ENCODE measurements around the gene SELE. TPM values are rescaled to one million over a fixed set of nuclear protein-coding genes. Genes with fewer than 3 reads are reported as not detected.
"Not testable (repeated sequence)": the region's sequence is repeated elsewhere in the genome, so short reads cannot be mapped to it uniquely, and the experiment has no call there.

Gene SELE
- polyA plus RNA-seq, 6 donors from 2014 or later = 0.09 TPM; not detected in 5

DNA sequence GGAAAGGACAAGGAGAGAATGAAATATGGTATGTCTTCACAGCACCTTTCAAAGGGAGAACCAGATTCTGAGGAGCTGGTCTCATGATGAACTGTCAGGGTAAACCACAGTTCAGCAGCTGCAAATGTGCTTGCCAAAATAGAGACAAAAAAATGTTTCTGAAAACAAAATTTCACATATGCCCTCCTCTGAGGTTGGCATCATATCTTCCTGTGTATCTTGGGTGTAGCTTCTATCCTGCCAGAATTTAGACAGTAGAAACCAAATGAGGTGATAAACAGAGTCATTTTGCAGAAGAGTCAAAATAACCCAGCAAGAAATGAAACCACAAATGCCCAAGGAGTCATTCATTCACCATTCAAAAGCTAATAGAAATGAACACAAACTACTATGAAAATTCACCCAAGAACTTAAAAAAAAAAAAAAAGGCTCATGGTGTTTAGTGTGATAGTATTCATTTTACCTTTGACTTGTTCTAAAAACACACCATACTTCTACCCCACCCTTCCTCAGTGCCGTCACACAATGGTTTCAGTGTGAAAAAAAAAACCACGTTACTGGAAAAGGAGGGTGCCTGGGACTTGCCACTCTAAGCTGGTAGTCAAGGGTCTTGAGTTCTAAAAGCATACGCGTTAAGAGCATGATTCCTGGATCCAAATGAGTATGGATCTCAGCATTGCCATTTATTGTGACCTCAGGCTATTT, 41.0 kb downstream of the SELE start:
- Mint-ChIP-seq H3K27ac (peak overlapping the region in 5 of 6 donors; percentile 88 to 99 (median 97)), H3K36me3 (peaks cover 45 to 46% of the 10 kb centered on the region in 2 donors), H3K4me3 (peak overlapping the region; percentile 63 to 88 (median 78)), H3K27me3 (no peaks in the 10 kb centered on the region), H3K4me1 (peaks cover 72 to 86% (median 73%) of the 10 kb centered on the region in 3 donors), H3K9me3 (no peaks in the 10 kb centered on the region)
- peak; percentile 71 to 76 for ATAC-seq (ENCODE audit: low read depth in 2 of 2)
- peak; percentile 80 for DNase-seq

DNA sequence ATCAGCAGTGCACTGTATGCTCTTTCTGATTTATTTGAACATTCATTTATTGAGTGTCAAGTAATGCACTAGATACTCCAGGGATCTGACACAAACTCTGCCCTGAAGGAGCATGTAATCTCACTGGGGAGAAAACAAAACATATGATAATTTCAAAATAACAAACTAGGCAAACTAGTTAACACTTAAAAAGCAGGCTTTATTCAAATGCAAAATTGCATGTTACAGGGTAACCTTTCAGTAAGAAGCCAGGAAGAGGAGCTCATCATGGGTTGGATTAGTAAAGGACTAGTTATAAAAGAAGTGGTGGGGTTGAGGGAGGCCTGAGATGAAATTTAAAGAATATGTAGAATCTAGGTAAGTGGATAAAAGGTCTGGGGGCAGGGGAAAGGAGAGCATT, 43.4 kb downstream of the SELE start:
- DNase-seq (no peak), ATAC-seq (ENCODE audit: low read depth in 2 of 2) (no peak)
- Mint-ChIP-seq H3K9me3 (no peaks in the 10 kb centered on the region), H3K27ac (peak overlapping the region in 4 of 6 donors; percentile 93 to 97 (median 95)), H3K4me1 (peaks cover 55 to 64% (median 58%) of the 10 kb centered on the region in 3 donors), H3K4me3 (peak overlapping the region in 6 of 8 donors; percentile 11 to 78 (median 65)), H3K36me3 (peaks cover 32 to 36% of the 10 kb centered on the region in 2 donors), H3K27me3 (no peaks in the 10 kb centered on the region)

DNA sequence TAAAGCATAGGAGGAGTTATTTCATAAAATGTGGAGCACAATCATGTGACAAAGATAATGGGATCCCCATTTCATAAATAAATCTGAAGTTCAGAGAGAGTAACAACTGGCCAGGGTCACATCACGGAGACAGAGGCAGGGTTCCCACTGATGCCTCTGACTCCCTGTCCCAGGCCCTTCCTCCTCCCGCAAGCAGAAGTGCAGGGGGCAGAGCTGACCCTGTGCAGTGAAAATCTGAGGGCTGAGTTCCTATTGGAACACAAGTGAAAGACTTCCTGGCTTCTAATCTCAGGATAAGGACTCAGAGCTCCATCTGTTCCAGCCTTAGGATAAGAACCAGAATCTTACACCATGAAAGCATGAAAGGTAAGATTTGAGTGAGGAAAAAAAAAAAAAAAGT, 44.5 kb downstream of the SELE start:
- Mint-ChIP-seq H3K4me3 (peak overlapping the region in 6 of 8 donors; percentile 25 to 68 (median 56)), H3K27me3 (no peaks in the 10 kb centered on the region), H3K9me3 (no peaks in the 10 kb centered on the region), H3K27ac (peak overlapping the region in 4 of 6 donors; percentile 56 to 97 (median 92)), H3K36me3 (peaks cover 21 to 25% of the 10 kb centered on the region in 2 donors), H3K4me1 (peaks cover 44 to 53% (median 47%) of the 10 kb centered on the region in 3 donors)
- no peak for DNase-seq
- ATAC-seq (ENCODE audit: low read depth in 2 of 2) = no peak

DNA sequence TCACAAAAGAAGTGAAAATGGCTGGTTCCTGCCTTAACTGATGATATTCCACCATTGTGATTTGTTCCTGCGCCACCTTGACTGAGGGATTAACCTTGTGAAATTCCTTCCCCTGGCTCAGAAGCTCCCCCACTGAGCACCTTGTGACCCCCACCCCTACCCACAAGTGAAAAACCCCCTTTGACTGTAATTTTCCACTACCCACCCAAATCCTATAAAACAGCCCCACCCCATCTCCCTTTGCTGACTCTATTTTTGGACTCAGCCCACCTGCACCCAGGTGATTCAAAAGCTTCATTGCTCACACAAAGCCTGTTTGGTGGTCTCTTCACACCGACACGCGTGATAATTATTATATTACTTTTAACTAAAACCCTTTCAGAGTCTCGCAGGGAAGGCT, 45.5 kb downstream of the SELE start:
- Mint-ChIP-seq H3K4me3 (peak overlapping the region in 4 of 8 donors; percentile 42 to 67 (median 59)), H3K36me3 (peaks cover 15 to 16% of the 10 kb centered on the region in 2 donors), H3K27ac (peak overlapping the region in 3 of 6 donors; percentile 90 to 97 (median 94)), H3K4me1 (peaks cover 35 to 43% (median 37%) of the 10 kb centered on the region in 3 donors)
- not testable (repeated sequence) for ATAC-seq (ENCODE audit: low read depth in 2 of 2); H3K9me3 Mint-ChIP-seq; DNase-seq; H3K27me3 Mint-ChIP-seq

DNA sequence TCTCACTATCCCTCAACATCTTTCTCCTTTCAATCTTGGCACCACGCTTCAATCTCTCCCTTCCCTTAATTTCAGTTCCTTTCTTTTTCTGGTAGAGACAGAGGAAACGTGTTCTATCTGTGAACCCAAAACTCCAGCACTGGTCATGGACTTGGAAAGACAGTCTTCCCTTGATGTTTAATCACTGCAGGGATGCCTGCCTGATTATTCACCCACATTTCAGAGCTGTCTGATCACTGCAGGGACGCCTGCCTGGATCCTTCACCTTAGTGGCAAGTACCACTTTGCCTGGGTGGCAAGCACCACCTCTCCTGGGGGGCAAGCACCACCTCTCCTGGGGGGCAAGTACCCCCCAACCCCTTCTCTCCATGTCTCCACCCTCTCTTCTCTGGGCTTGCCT, 50.2 kb downstream of the SELE start:
- H3K27ac Mint-ChIP-seq = no peak overlapping the region
- peaks cover 8 to 32% (median 31%) of the 10 kb centered on the region in 3 donors for H3K4me1 Mint-ChIP-seq
- H3K4me3 Mint-ChIP-seq = no peak overlapping the region
- peaks cover 0 to 2% (median 0%) of the 10 kb centered on the region in 7 donors for H3K9me3 Mint-ChIP-seq
- no peak for ATAC-seq (ENCODE audit: low read depth in 2 of 2)
- no peak for DNase-seq
- no peaks in the 10 kb centered on the region for H3K36me3 Mint-ChIP-seq
- H3K27me3 Mint-ChIP-seq = no peaks in the 10 kb centered on the region

DNA sequence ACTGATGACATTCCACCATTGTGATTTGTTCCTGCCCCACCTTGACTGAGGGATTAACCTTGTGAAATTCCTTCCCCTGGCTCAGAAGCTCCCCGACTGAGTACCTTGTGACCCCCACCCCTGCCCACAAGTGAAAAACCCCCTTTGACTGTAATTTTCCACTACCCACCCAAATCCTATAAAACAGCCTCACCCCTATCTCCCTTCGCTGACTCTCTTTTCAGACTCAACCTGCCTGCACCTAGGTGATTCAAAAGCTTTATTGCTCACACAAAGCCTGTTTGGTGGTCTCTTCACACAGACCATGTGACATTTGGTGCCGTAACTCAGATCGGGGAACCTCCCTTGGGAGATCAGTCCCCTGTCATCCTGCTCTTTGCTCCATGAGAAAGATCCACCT, 50.7 kb downstream of the SELE start:
- H3K36me3 Mint-ChIP-seq; H3K9me3 Mint-ChIP-seq; ATAC-seq (ENCODE audit: low read depth in 2 of 2); H3K27me3 Mint-ChIP-seq; H3K4me3 Mint-ChIP-seq; DNase-seq; H3K27ac Mint-ChIP-seq: not testable (repeated sequence)
- H3K4me1 Mint-ChIP-seq = peaks cover 8 to 34% (median 34%) of the 10 kb centered on the region in 3 donors

DNA sequence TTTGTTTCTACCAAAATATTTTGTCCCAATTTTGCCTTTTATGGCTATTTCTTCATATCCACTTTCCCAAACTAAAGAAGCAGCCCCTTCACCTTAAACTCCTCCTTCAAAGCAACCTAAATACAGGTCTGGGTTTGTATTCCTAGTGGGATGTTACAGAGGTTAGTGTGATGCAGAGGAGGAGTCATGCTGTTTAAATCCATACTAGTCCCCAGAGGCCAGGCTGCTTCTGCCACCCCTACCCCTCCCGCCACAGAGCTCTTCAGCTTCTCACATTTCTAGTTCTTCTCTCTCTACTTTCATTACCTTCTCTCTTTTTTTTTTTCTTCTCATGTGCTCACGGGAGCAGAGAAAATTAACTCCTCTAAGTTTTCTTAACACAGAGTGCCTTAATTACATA, 51.8 kb downstream of the SELE start:
- Mint-ChIP-seq H3K4me3 (peak overlapping the region in 7 of 8 donors; percentile 14 to 81 (median 64)), H3K9me3 (peaks cover 0 to 2% (median 0%) of the 10 kb centered on the region in 7 donors), H3K27ac (peak overlapping the region in 5 of 6 donors; percentile 33 to 97 (median 84)), H3K36me3 (no peaks in the 10 kb centered on the region), H3K27me3 (no peaks in the 10 kb centered on the region), H3K4me1 (peaks cover 18 to 45% (median 34%) of the 10 kb centered on the region in 3 donors)
- DNase-seq (no peak), ATAC-seq (ENCODE audit: low read depth in 2 of 2) (peak; percentile 38 to 39)

DNA sequence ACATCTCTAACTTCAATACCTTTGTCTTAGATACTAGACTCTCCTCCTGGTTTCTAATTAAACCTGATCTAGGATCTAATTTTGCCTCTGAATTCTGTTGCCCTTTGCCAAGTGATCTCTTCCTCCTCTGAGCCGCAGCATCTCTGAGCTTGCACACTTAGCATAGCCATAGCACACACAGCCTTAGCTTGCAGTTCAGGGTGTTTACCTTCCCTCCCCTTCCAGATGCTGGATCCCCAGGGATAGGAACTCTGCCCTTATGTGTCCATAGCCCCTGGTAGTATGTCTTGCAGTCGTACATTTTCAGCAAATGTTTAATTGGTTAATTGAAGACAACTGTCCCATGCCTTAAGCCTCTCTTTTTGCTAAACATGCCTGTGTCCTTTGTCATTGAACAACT, 52.7 kb downstream of the SELE start:
- H3K4me1 Mint-ChIP-seq = peaks cover 28 to 54% (median 43%) of the 10 kb centered on the region in 3 donors

DNA sequence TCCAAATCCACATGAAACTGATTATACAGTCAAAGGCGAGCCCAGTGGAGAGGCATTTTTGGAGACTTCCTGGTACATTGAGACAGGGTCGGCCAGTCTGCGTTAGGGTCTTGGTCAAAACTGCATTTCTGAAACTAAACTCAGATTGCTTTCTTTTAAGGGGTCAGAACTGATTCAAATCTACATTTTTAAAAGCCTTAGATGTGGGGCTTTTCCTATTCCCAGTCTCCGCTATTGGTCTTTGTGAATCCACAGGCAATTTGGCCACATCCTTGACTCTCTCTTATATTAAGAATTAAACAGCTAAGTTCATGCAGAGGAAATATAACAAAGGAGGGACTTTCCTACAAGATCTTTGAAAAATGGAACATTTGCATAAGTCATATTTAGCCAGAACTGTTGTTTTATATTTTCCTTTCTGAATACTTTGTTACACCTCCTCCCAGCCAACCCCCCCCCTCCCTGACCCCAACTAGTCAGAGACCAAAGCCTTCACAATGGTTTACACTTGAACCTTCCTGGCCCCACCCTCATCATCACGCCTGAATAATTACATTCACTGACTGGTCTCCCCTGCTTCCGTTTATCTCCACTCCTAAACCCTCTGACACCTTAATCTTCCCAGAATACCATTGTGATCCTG, 53.4 kb downstream of the SELE start:
- Mint-ChIP-seq H3K9me3 (peaks cover 0 to 2% (median 0%) of the 10 kb centered on the region in 7 donors), H3K36me3 (no peaks in the 10 kb centered on the region), H3K27ac (peak overlapping the region in 5 of 6 donors; percentile 81 to 97 (median 96)), H3K27me3 (no peaks in the 10 kb centered on the region), H3K4me1 (peaks cover 34 to 60% (median 49%) of the 10 kb centered on the region in 3 donors), H3K4me3 (peak overlapping the region in 7 of 8 donors; percentile 30 to 91 (median 64))
- DNase-seq (peak; percentile 48), ATAC-seq (ENCODE audit: low read depth in 2 of 2) (peak; percentile 80 to 81)

More for the DNA sequence above, 52.7 kb downstream of the SELE start:
- H3K36me3 Mint-ChIP-seq = no peaks in the 10 kb centered on the region
- peaks cover 0 to 2% (median 0%) of the 10 kb centered on the region in 7 donors for H3K9me3 Mint-ChIP-seq
- no peaks in the 10 kb centered on the region for H3K27me3 Mint-ChIP-seq
- H3K4me3 Mint-ChIP-seq = peak overlapping the region in 7 of 8 donors; percentile 30 to 91 (median 67)
- DNase-seq = no peak
- H3K27ac Mint-ChIP-seq = peak overlapping the region in 5 of 6 donors; percentile 81 to 97 (median 96)
- peak; percentile 9 to 32 for ATAC-seq (ENCODE audit: low read depth in 2 of 2)

DNA sequence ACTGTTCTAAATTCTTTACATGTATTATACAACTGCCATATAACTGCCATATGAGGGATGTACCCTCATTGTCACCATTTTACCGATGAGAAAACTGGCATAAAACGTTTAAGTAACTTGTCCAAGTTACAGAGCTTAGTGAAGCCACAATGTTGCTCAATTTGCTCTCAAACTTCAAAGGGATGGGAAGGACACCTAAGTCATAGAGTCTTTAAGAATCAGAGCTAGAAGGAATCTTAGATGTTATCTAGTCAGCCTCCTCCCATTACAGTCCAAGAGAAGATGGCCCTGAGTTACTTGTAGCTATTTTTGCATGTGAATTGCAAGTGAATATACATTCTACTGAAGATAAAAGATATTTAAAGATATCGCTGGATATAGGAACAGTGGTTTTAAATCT, 54.2 kb downstream of the SELE start:
- DNase-seq (no peak), ATAC-seq (ENCODE audit: low read depth in 2 of 2) (no peak)
- Mint-ChIP-seq H3K9me3 (peaks cover 0 to 2% (median 0%) of the 10 kb centered on the region in 7 donors), H3K36me3 (no peaks in the 10 kb centered on the region), H3K27me3 (no peaks in the 10 kb centered on the region), H3K4me1 (peaks cover 37 to 67% (median 54%) of the 10 kb centered on the region in 3 donors), H3K4me3 (peak overlapping the region in 3 of 8 donors; percentile 64 to 81 (median 80)), H3K27ac (peak overlapping the region in 4 of 6 donors; percentile 81 to 97 (median 90))

DNA sequence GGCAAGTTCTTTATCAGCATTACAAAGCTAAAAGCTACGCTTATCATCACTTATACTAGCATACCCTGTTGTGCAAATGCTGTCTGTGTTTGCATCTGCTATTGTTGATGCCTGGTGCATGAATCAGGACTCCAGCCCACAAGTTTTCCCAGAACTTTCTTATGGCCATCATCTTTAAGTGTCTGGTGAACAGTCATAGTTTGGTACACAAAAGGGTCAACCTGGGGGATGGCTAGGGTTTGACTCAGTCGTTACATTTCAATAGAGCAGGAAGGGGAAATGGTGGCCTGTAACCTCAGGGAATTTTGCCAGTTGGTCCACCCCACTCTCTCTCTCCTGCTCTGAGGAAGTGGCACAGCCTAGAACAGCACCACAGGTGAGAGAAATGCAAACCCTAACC, 57.9 kb downstream of the SELE start:
- Mint-ChIP-seq H3K27ac (peak overlapping the region in 5 of 6 donors; percentile 69 to 90 (median 82)), H3K4me1 (peaks cover 53 to 67% (median 54%) of the 10 kb centered on the region in 3 donors), H3K27me3 (no peaks in the 10 kb centered on the region), H3K36me3 (no peaks in the 10 kb centered on the region), H3K4me3 (peak overlapping the region in 6 of 8 donors; percentile 9 to 68 (median 60)), H3K9me3 (peaks cover 0 to 14% (median 10%) of the 10 kb centered on the region in 7 donors)
- no peak for ATAC-seq (ENCODE audit: low read depth in 2 of 2)
- DNase-seq = no peak

All from naive B cell (primary cell).